ENCODE data around the gene DHRS4L2.

- TF ChIP-seq CTCF (IDR thresholded peaks at IDR 0.05; ENCODE audit: insufficient read depth, low read length) = peak; percentile 74
- TF ChIP-seq GABPA (IDR thresholded peaks at IDR 0.05; ENCODE audit: low read depth) = no peak
- peak; percentile 74; the same call in 1 of the 2 replicates for TF ChIP-seq POLR2AphosphoS5 (IDR thresholded peaks at IDR 0.05; ENCODE audit: low read depth)
- peak; percentile 16 for TF ChIP-seq REST (IDR thresholded peaks at IDR 0.05; ENCODE audit: insufficient replicate concordance, low read depth)
Observed at GRCh38 chr14:23953464-23954278, 35.1 kb upstream of the DHRS4L2 start, which contains the start of gene DHRS4.
